Adrenal gland (tissue), 12 donors: ENCODE results near the gene TNS3. TPM values are rescaled to one million over a fixed set of nuclear protein-coding genes. Genes with fewer than 3 reads are reported as not detected.
A peak's percentile ranks its signal among the peaks of the same experiment; 100 is the strongest.

Experiments used
- DNase-seq, 7 donors: peaks; one replicate each; pipeline ENCODE4 v3.0.0-alpha.2; 2019 to 2020
- H3K27ac ChIP-seq, 5 donors: fragments of 200-600 bp; sonication (generic) in 4 of 5; 1 replicate in 3 of 5; 2 replicates in 2 of 5; pipeline versions ENCODE4 v1.5.1 to v1.8.0; 2016 to 2020; ENCODE audit warnings: mild to moderate bottlenecking in 1 of 5
- H3K27me3 ChIP-seq: fragments of 200-600 bp; 2 replicates; pipeline ENCODE4 v1.8.0; 2021
- H3K36me3 ChIP-seq, 2 donors: fragments of 200-600 bp; replicated peaks in 1 of 2; 1 replicate in 1 of 2; 2 replicates in 1 of 2; pipeline versions ENCODE4 v1.5.1 to v1.8.0; 2018 to 2022
- H3K4me1 ChIP-seq, 2 donors: fragments of 200-600 bp; replicated peaks in 1 of 2; 1 replicate in 1 of 2; 2 replicates in 1 of 2; pipeline versions ENCODE4 v1.5.1 to v1.8.0; 2018 to 2021
- H3K4me3 ChIP-seq, 4 donors: fragments of 200-600 bp; sonication (generic) in 3 of 4; one replicate each; pipeline ENCODE4 v1.5.1; 2016 to 2018
- H3K9me3 ChIP-seq, 3 donors: fragments of 200-600 bp; sonication (generic) in 1 of 3; replicated peaks in 1 of 3; 1 replicate in 2 of 3; 2 replicates in 1 of 3; pipeline versions ENCODE4 v1.5.1 to v1.8.0; 2016 to 2021
- CTCF ChIP-seq, 6 experiments: fragments of 450-650 bp in 4 of 6; fragments of 200-600 bp in 2 of 6; sonication (generic) in 1 of 6; IDR thresholded peaks; 1 replicate in 5 of 6; 2 replicates in 1 of 6; pipeline versions ENCODE4 v1.5.1 to v1.8.0; 2016 to 2021; ENCODE audit warnings: antibody characterized with exemption in 6 of 6, mild to moderate bottlenecking in 2 of 6, moderate library complexity in 1 of 6
- POLR2A ChIP-seq, 2 donors: fragments of 450-650 bp; IDR thresholded peaks; one replicate each; pipeline ENCODE4 v1.6.1; 2017; ENCODE audit warnings: antibody characterized with exemption in 2 of 2, mild to moderate bottlenecking in 2 of 2, moderate library complexity in 1 of 2
- WGBS, 4 donors: extraction: QIAGEN DNeasy Blood & Tissue Kit in 2 of 4; methylation state at CpG; one replicate each; pipeline versions ENCODE4 v1.1.5 to v1.1.7; 2013 to 2017; 5-methylcytosine and 5-hydroxymethylcytosine counted together
- intact Hi-C, 2 donors: fragments of 100-400 bp; cut with DNase I; formaldehyde crosslinking; loops; one replicate each; pipeline versions ENCODE4 v1.14.1 to v1.15.0; 2022 to 2023
- polyA plus RNA-seq, 3 donors: library from polyadenylated mRNA; stranded (reverse); fragments of 200-250 nt in 2 of 3; fragments of 350-450 nt in 1 of 3; fragmentation: Illumina TruSeq in 1 of 3; extraction: RNeasy Lipid Tissue Mini Kit (QIAGEN cat#74804) in 1 of 3; gene quantifications; one replicate each; pipeline ENCODE4 v1.2.3, GENCODE V29; 2013 to 2014
- total RNA-seq, 9 donors: library from RNA; depleted of rRNA in 4 of 9; stranded (reverse); fragments of >200 nt in 4 of 9; fragments of 120-200 nt in 1 of 9; fragmentation: NEBNext Ultra II Directional in 1 of 9; extraction: Animal tissue kit (Norgen Biotek cat#: 25700) in 1 of 9; gene quantifications; one replicate each; pipeline versions ENCODE4 v1.1.0 to v1.2.4, GENCODE V29; 2013 to 2023
- donor health status: healthy with polysubstance abuse.
- donor health status: Bipolar disorder and iron deficiency.
- donor health status: DM: yes; HTN: yes; CAD: no.
- donor health status: DM: no; HTN: no; CAD: no.
- donor health status: DM: no; HTN: no; CAD: no.
- donor health status: DM: yes; HTN: yes; CAD: no.

Gene TNS3
- total and polyA plus RNA-seq, 12 donors: 21.0 to 188 (median 99.8) TPM

- H3K9me3 ChIP-seq: no peaks in the 10 kb centered on the region
- TF ChIP-seq CTCF (IDR thresholded peaks at IDR 0.05): no peak
- peaks cover under 1 to 16% of the 10 kb centered on the region in 2 donors for H3K4me1 ChIP-seq
- peaks cover 0 to 13% of the 10 kb centered on the region in 2 donors for H3K36me3 ChIP-seq
- H3K4me3 ChIP-seq: no peak overlapping the region
- no peaks in the 10 kb centered on the region for H3K27me3 ChIP-seq
- DNase-seq: no peak
- H3K27ac ChIP-seq: peak overlapping the region in 1 of 5 donors; percentile 62
- WGBS, 4 donors: 83 to 92% (median 90%) methylated on average over 6 of the region's 6 CpGs
- intact Hi-C loops: no loop called here
These were observed 200.8 kb downstream of the TNS3 start for GRCh38 chr7:47381134-47381495.

- Histone ChIP-seq H3K4me1 (peaks cover 0 to 16% of the 10 kb centered on the region in 2 donors), H3K4me3 (no peak overlapping the region), H3K27ac (peak overlapping the region in 2 of 5 donors; percentile 52 to 62), H3K36me3 (peaks cover 0 to 13% of the 10 kb centered on the region in 2 donors), H3K9me3 (no peaks in the 10 kb centered on the region), H3K27me3 (no peaks in the 10 kb centered on the region)
- intact Hi-C loops: no loop called here
- TF ChIP-seq POLR2A (IDR thresholded peaks at IDR 0.05) (no peak), CTCF (IDR thresholded peaks at IDR 0.05) (no peak)
- 73 to 88% (median 84%) methylated on average over 13 to 15 of the region's 15 CpGs for WGBS, 4 donors
- peak in 1 of 7 donors; percentile 14 for DNase-seq
These were observed 201.4 kb downstream of the TNS3 start for GRCh38 chr7:47380325-47381133.

GRCh38 chr7:47379629-47380324 lies 202.1 kb downstream of the TNS3 start:
- H3K27me3 ChIP-seq: no peaks in the 10 kb centered on the region
- peak overlapping the region in 2 of 5 donors; percentile 52 to 62 for H3K27ac ChIP-seq
- no peak overlapping the region for H3K4me3 ChIP-seq
- DNase-seq: peak in 6 of 7 donors; percentile 18 to 68 (median 50)
- peaks cover 0 to 13% of the 10 kb centered on the region in 2 donors for H3K36me3 ChIP-seq
- intact Hi-C loops: no loop called here
- H3K9me3 ChIP-seq: no peaks in the 10 kb centered on the region
- no peak for TF ChIP-seq CTCF (IDR thresholded peaks at IDR 0.05)
- TF ChIP-seq POLR2A (IDR thresholded peaks at IDR 0.05): no peak
- 41 to 69% (median 63%) methylated on average over 8 to 20 of the region's 20 CpGs for WGBS, 4 donors
- peaks cover 0 to 16% of the 10 kb centered on the region in 2 donors for H3K4me1 ChIP-seq

- DNase-seq: no peak
- H3K9me3 ChIP-seq: no peaks in the 10 kb centered on the region
- peak overlapping the region in 1 of 5 donors; percentile 7 for H3K27ac ChIP-seq
- H3K27me3 ChIP-seq: no peaks in the 10 kb centered on the region
- TF ChIP-seq POLR2A (IDR thresholded peaks at IDR 0.05): no peak
- TF ChIP-seq CTCF (IDR thresholded peaks at IDR 0.05): no peak
- H3K4me3 ChIP-seq: no peak overlapping the region
- 91 to 98% (median 94%) methylated on average over 7 to 11 of the region's 11 CpGs for WGBS, 4 donors
- H3K4me1 ChIP-seq: peaks cover 0 to 24% of the 10 kb centered on the region in 2 donors
- H3K36me3 ChIP-seq: peaks cover 0 to 10% of the 10 kb centered on the region in 2 donors
- intact Hi-C loops: no loop called here
These were observed 203.0 kb downstream of the TNS3 start for GRCh38 chr7:47378728-47379395.
